ENCODE results near the gene DCPS.

DNA sequence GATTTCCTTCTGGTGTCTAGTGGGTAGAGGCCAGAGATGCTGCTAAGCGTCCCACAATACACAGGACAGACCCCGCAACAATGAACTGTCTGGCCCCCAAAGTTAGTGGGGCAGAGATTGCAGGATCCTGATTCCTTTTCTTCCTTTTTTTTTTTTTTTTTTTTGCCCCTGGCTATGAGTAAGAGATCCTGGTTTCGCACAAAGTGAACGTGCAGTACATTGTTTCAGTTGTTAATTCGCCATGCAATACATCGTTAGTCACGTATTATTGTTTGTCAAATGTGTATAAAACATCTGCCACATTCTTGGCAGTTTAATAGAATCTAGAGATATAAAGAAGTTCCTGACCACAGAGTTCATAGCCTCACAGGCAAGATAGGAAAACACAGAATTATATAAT, 71.9 kb downstream of the DCPS start:
- TF ChIP-seq POLR2A (IDR thresholded peaks at IDR 0.05): no peak
- TF ChIP-seq, protein P1, sequence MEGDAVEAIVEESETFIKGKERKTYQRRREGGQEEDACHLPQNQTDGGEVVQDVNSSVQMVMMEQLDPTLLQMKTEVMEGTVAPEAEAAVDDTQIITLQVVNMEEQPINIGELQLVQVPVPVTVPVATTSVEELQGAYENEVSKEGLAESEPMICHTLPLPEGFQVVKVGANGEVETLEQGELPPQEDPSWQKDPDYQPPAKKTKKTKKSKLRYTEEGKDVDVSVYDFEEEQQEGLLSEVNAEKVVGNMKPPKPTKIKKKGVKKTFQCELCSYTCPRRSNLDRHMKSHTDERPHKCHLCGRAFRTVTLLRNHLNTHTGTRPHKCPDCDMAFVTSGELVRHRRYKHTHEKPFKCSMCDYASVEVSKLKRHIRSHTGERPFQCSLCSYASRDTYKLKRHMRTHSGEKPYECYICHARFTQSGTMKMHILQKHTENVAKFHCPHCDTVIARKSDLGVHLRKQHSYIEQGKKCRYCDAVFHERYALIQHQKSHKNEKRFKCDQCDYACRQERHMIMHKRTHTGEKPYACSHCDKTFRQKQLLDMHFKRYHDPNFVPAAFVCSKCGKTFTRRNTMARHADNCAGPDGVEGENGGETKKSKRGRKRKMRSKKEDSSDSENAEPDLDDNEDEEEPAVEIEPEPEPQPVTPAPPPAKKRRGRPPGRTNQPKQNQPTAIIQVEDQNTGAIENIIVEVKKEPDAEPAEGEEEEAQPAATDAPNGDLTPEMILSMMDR (IDR thresholded peaks at IDR 0.05): no peak

Measured in Peyer's patch (tissue), 4 donors.